ENCODE data around the gene THEMIS2.

GRCh38 chr1:27856561-27857343, 15.6 kb upstream of the THEMIS2 start:
- no peak for TF ChIP-seq POLR2A (IDR thresholded peaks at IDR 0.05)
- no peak for TF ChIP-seq CTCF (IDR thresholded peaks at IDR 0.05)
